Esophagus (tissue), 2 donors: ENCODE results near the gene LMO7. TPM values are rescaled to one million over a fixed set of nuclear protein-coding genes. Genes with fewer than 3 reads are reported as not detected.
A peak's percentile ranks its signal among the peaks of the same experiment; 100 is the strongest.

Experiments
- H3K27ac ChIP-seq, 2 donors: one replicate each; pipeline ENCODE4 v1.5.1; 2013; ENCODE audit warnings: low read depth in 2 of 2, mild to moderate bottlenecking in 2 of 2, inconsistent platforms in 1 of 2, low read length in 1 of 2, moderate library complexity in 1 of 2
- H3K27me3 ChIP-seq, 2 donors: one replicate each; pipeline ENCODE4 v1.6.1; 2013; ENCODE audit warnings: low read length in 2 of 2, control low read depth in 1 of 2, mild to moderate bottlenecking in 1 of 2; ENCODE audit not compliant: insufficient read depth in 2 of 2, control insufficient read depth in 1 of 2
- H3K36me3 ChIP-seq, 2 donors: one replicate each; pipeline ENCODE4 v1.6.1; 2013; ENCODE audit warnings: low read length in 1 of 2; ENCODE audit not compliant: control insufficient read depth in 2 of 2, insufficient read depth in 2 of 2
- H3K4me1 ChIP-seq, 2 donors: one replicate each; pipeline ENCODE4 v1.6.1; 2013; ENCODE audit warnings: low read length in 1 of 2; ENCODE audit not compliant: control insufficient read depth in 2 of 2, insufficient read depth in 2 of 2
- H3K4me3 ChIP-seq, 2 donors: one replicate each; pipeline ENCODE4 v1.5.1; 2013; ENCODE audit warnings: low read length in 2 of 2, mild to moderate bottlenecking in 2 of 2, low read depth in 1 of 2, moderate library complexity in 1 of 2
- H3K9me3 ChIP-seq, 2 donors: one replicate each; pipeline ENCODE4 v1.6.1; 2013; ENCODE audit warnings: mild to moderate bottlenecking in 2 of 2, low read depth in 1 of 2, low read length in 1 of 2, moderate library complexity in 1 of 2; ENCODE audit not compliant: control insufficient read depth in 2 of 2, insufficient read depth in 1 of 2
- WGBS, 2 donors: extraction: QIAGEN DNeasy Blood & Tissue Kit; methylation state at CpG; one replicate each; pipeline ENCODE4 v1.1.7; 2013; 5-methylcytosine and 5-hydroxymethylcytosine counted together
- polyA plus RNA-seq, 2 donors: library from polyadenylated mRNA; stranded (reverse); fragments of 200-250 nt; gene quantifications; one replicate each; pipeline ENCODE4 v1.2.3, GENCODE V29; 2013
- donor health status: healthy with polysubstance abuse.
- donor health status: Bipolar disorder and iron deficiency.

The LMO7 gene
- polyA plus RNA-seq, 2 donors, result 115 to 253 TPM

DNA sequence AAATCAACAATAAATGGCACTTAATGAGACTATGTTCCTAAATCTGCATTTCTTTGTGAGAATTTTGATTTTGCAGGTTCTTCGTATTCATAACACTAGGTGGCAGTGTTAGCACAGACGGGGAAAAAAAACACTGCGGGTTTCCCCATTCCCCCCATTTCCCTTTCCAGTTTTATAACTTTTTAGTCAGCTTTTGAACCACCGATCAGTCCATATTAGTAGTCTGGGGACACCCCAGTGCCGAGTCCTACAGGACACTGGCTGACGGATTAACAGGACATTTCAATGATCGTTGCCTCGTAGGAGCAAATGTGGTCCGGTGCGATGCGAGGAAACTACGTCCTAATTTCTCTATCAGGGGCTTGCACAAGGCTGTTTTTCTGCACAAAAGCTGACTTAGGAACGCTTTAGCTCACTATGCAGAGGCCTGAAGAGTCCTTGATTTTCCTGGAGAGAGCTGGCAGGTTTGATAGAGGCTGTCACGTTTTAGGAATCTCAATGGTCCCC, 234.3 kb downstream of the LMO7 start:
- Histone ChIP-seq H3K27me3 (no peaks in the 10 kb centered on the region), H3K9me3 (no peaks in the 10 kb centered on the region), H3K4me3 (peak overlapping the region in 1 of 2 donors; percentile 31), H3K36me3 (no peaks in the 10 kb centered on the region), H3K27ac (no peak overlapping the region), H3K4me1 (no peaks in the 10 kb centered on the region)
- 34 to 39% methylated on average over 14 of the region's 14 CpGs for WGBS, 2 donors

GRCh38 chr13:75871059-75871458, 234.9 kb downstream of the LMO7 start:
- Histone ChIP-seq H3K4me1 (no peaks in the 10 kb centered on the region), H3K9me3 (no peaks in the 10 kb centered on the region), H3K36me3 (no peaks in the 10 kb centered on the region), H3K27me3 (no peaks in the 10 kb centered on the region), H3K27ac (no peak overlapping the region), H3K4me3 (no peak overlapping the region)
- 68 to 73% methylated on average over 6 of the region's 6 CpGs for WGBS, 2 donors

GRCh38 chr13:75872980-75873379, 236.8 kb downstream of the LMO7 start:
- Histone ChIP-seq H3K4me3 (no peak overlapping the region), H3K9me3 (no peaks in the 10 kb centered on the region), H3K27me3 (no peaks in the 10 kb centered on the region), H3K4me1 (no peaks in the 10 kb centered on the region), H3K36me3 (no peaks in the 10 kb centered on the region), H3K27ac (no peak overlapping the region)
- WGBS, 2 donors, result 70 to 73% methylated on average over 3 of the region's 3 CpGs

GRCh38 chr13:75873494-75873893, 237.4 kb downstream of the LMO7 start:
- H3K36me3 ChIP-seq, result no peaks in the 10 kb centered on the region
- H3K9me3 ChIP-seq, result no peaks in the 10 kb centered on the region
- no peak overlapping the region for H3K27ac ChIP-seq
- H3K4me3 ChIP-seq, result no peak overlapping the region
- H3K4me1 ChIP-seq, result no peaks in the 10 kb centered on the region
- WGBS, 2 donors, result 92 to 94% methylated on average over 10 of the region's 10 CpGs
- H3K27me3 ChIP-seq, result no peaks in the 10 kb centered on the region

DNA sequence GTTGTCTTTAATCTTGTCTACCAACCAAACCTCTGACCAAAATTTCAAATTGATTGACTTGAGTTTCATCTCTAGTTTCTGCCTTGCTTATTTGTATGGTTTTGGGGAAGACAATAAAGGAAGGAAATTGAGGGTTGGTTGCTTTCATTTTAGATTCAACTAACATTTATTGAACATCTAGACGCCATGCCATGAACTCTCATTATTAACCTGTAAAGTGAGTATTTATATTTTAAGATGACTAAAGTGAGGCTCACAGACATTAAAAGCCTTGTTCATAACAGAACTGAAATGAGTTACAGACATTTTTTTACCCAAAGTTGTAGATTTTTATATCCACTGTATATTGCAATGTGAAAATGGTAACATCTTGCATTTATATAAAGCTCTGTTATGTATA, 239.3 kb downstream of the LMO7 start:
- no peak overlapping the region for H3K4me3 ChIP-seq
- 73 to 80% methylated on average over 1 of the region's 1 CpG for WGBS, 2 donors
- no peaks in the 10 kb centered on the region for H3K27me3 ChIP-seq
- H3K36me3 ChIP-seq, result no peaks in the 10 kb centered on the region
- no peak overlapping the region for H3K27ac ChIP-seq
- H3K9me3 ChIP-seq, result no peaks in the 10 kb centered on the region
- H3K4me1 ChIP-seq, result no peaks in the 10 kb centered on the region

- no peaks in the 10 kb centered on the region for H3K36me3 ChIP-seq
- H3K27me3 ChIP-seq, result no peaks in the 10 kb centered on the region
- H3K4me3 ChIP-seq, result no peak overlapping the region
- H3K27ac ChIP-seq, result no peak overlapping the region
- no peaks in the 10 kb centered on the region for H3K9me3 ChIP-seq
- H3K4me1 ChIP-seq, result no peaks in the 10 kb centered on the region
- 13 to 14% methylated on average over 11 of the region's 11 CpGs for WGBS, 2 donors
These were observed 240.3 kb downstream of the LMO7 start for GRCh38 chr13:75876142-75877050.

DNA sequence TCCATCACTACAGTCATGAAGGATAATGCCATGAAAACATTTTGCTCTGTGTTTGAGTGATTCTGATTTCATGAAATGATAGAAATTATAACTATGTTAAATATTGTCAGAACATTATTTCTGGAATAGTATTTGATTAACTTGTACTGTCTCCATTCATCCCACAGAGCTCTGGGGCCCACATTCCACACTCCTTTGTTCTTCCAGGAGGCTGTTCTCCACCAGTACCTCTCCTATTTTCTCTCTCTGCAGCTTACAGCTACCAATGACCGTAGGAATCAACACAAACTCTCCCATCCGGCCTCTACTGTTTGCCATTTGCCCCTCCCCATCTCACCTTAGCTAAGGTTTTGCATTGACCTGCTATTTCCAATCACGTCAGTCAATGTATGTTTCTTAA, 240.9 kb downstream of the LMO7 start:
- Histone ChIP-seq H3K27ac (no peak overlapping the region), H3K4me3 (no peak overlapping the region), H3K4me1 (no peaks in the 10 kb centered on the region), H3K27me3 (no peaks in the 10 kb centered on the region), H3K9me3 (no peaks in the 10 kb centered on the region), H3K36me3 (no peaks in the 10 kb centered on the region)
- 92 to 97% methylated on average over 3 of the region's 3 CpGs for WGBS, 2 donors

DNA sequence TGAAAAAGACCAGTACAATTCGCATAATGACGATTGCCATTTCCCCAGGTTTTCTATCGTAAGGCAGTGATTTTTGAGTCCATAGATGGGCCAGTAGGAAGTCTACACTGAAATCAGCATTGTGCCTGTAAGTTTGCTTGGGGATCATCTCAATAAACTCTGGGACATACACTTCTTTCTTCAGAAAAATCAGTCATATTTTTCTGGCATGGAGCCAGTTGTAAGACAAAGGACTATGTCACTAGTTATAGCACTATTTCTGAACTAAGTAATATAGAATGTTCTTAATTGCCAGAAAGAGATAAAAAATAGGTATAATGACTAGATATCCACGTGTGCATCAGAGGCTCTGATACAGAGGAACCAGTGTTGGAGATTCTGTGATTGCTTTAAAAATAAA, 243.5 kb downstream of the LMO7 start:
- 85 to 86% methylated on average over 4 of the region's 4 CpGs for WGBS, 2 donors
- Histone ChIP-seq H3K27me3 (no peaks in the 10 kb centered on the region), H3K4me3 (no peak overlapping the region), H3K27ac (no peak overlapping the region), H3K4me1 (no peaks in the 10 kb centered on the region), H3K36me3 (no peaks in the 10 kb centered on the region), H3K9me3 (no peaks in the 10 kb centered on the region)

GRCh38 chr13:75881109-75881775, 245.1 kb downstream of the LMO7 start:
- H3K27ac ChIP-seq, result no peak overlapping the region
- H3K27me3 ChIP-seq, result no peaks in the 10 kb centered on the region
- no peaks in the 10 kb centered on the region for H3K4me1 ChIP-seq
- no peaks in the 10 kb centered on the region for H3K9me3 ChIP-seq
- H3K36me3 ChIP-seq, result no peaks in the 10 kb centered on the region
- H3K4me3 ChIP-seq, result no peak overlapping the region
- WGBS, 2 donors, result 56 to 58% methylated on average over 4 of the region's 4 CpGs
